Spleen (tissue), 7 donors: ENCODE measurements around the gene KLC3.

ENCODE experiments used
- POLR2A ChIP-seq, 3 donors: fragments of 450-650 bp; IDR thresholded peaks; one replicate each; pipeline ENCODE4 v1.5.1; 2017; ENCODE audit warnings: antibody characterized with exemption in 3 of 3, mild to moderate bottlenecking in 1 of 3
- TF ChIP-seq, protein P1 (sequence below), 11 experiments: fragments of 200-600 bp in 7 of 11; fragments of 450-650 bp in 4 of 11; sonication (generic) in 4 of 11; IDR thresholded peaks in 8 of 11; conservative IDR thresholded peaks in 3 of 11; 1 replicate in 7 of 11; 2 replicates in 4 of 11; pipeline versions ENCODE4 v1.4.0 to v1.8.0; 2016 to 2021; ENCODE audit warnings: antibody characterized with exemption in 11 of 11, inconsistent platforms in 4 of 11, mild to moderate bottlenecking in 1 of 11
- donor health status: DM: no; HTN: no; CAD: no; lungs with moderate emphysema.
- donor health status: DM: no; HTN: no; CAD: no.
- donor health status: DM: no; HTN: no; CAD: no.

DNA sequence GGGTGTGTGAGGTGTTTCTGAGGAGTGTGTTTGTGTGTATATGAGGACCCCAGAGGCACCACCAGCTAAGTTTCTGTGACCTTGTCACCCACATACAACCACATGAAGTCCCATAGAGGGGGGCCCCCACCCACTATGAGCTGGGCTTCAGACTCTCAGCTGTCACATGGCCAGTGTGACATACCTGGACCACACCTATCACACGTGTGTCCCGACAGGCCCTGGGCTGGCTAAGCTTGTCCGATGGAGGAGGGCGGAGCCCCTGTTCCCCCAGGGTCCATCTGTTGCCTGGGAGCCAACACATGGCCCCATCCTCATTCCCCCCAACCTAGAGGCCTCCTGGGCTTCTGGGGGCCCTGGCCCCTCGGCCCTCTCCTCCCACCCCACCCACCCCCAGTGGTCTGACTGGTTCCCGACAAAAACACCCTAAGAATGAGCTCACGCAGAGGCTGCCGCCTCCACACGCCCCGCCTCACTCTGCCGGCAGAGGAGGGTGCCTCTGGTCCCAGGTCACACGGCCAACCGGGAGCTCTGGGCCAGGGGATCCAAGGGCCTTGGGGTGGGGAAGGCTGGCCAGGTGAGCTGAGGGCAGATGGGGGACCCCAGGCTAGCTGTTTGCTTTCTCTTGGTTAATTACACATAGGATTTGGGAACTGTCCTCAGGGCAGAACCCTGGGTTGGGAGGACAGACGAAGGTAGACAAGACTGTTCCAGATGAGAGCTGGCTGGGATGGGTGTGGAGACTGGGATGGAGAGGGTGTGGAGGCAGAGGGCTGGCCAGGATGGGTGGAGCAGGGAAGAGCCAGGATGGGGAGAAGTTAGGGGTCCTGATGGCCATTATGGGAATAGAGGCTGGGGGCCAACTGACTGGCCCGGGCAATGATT is 4.3 kb downstream of the KLC3 start:
- TF ChIP-seq, protein P1, sequence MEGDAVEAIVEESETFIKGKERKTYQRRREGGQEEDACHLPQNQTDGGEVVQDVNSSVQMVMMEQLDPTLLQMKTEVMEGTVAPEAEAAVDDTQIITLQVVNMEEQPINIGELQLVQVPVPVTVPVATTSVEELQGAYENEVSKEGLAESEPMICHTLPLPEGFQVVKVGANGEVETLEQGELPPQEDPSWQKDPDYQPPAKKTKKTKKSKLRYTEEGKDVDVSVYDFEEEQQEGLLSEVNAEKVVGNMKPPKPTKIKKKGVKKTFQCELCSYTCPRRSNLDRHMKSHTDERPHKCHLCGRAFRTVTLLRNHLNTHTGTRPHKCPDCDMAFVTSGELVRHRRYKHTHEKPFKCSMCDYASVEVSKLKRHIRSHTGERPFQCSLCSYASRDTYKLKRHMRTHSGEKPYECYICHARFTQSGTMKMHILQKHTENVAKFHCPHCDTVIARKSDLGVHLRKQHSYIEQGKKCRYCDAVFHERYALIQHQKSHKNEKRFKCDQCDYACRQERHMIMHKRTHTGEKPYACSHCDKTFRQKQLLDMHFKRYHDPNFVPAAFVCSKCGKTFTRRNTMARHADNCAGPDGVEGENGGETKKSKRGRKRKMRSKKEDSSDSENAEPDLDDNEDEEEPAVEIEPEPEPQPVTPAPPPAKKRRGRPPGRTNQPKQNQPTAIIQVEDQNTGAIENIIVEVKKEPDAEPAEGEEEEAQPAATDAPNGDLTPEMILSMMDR (IDR thresholded peaks at IDR 0.05 in 8 of 11, conservative IDR thresholded peaks at IDR 0.05 in 3 of 11) = no peak
- TF ChIP-seq POLR2A (IDR thresholded peaks at IDR 0.05) = no peak
